ENCODE measurements around the gene PPL. TPM values are rescaled to one million over a fixed set of nuclear protein-coding genes. Genes with fewer than 3 reads are reported as not detected.
"Not testable (repeated sequence)": the region's sequence is repeated elsewhere in the genome, so short reads cannot be mapped to it uniquely, and the experiment has no call there.

Gene PPL, protein sequence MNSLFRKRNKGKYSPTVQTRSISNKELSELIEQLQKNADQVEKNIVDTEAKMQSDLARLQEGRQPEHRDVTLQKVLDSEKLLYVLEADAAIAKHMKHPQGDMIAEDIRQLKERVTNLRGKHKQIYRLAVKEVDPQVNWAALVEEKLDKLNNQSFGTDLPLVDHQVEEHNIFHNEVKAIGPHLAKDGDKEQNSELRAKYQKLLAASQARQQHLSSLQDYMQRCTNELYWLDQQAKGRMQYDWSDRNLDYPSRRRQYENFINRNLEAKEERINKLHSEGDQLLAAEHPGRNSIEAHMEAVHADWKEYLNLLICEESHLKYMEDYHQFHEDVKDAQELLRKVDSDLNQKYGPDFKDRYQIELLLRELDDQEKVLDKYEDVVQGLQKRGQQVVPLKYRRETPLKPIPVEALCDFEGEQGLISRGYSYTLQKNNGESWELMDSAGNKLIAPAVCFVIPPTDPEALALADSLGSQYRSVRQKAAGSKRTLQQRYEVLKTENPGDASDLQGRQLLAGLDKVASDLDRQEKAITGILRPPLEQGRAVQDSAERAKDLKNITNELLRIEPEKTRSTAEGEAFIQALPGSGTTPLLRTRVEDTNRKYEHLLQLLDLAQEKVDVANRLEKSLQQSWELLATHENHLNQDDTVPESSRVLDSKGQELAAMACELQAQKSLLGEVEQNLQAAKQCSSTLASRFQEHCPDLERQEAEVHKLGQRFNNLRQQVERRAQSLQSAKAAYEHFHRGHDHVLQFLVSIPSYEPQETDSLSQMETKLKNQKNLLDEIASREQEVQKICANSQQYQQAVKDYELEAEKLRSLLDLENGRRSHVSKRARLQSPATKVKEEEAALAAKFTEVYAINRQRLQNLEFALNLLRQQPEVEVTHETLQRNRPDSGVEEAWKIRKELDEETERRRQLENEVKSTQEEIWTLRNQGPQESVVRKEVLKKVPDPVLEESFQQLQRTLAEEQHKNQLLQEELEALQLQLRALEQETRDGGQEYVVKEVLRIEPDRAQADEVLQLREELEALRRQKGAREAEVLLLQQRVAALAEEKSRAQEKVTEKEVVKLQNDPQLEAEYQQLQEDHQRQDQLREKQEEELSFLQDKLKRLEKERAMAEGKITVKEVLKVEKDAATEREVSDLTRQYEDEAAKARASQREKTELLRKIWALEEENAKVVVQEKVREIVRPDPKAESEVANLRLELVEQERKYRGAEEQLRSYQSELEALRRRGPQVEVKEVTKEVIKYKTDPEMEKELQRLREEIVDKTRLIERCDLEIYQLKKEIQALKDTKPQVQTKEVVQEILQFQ (N-terminal part only)
- total RNA-seq, result not detected in 2 replicates

GRCh38 chr16:4936991-4937781, at the start of gene PPL:
TSS of gene PPL (minus strand) at chr16:4937148. CDS start at chr16:4937045, 103 bp downstream.
- intact Hi-C loops (cut with micrococcal nuclease), result no loop called here

DNA sequence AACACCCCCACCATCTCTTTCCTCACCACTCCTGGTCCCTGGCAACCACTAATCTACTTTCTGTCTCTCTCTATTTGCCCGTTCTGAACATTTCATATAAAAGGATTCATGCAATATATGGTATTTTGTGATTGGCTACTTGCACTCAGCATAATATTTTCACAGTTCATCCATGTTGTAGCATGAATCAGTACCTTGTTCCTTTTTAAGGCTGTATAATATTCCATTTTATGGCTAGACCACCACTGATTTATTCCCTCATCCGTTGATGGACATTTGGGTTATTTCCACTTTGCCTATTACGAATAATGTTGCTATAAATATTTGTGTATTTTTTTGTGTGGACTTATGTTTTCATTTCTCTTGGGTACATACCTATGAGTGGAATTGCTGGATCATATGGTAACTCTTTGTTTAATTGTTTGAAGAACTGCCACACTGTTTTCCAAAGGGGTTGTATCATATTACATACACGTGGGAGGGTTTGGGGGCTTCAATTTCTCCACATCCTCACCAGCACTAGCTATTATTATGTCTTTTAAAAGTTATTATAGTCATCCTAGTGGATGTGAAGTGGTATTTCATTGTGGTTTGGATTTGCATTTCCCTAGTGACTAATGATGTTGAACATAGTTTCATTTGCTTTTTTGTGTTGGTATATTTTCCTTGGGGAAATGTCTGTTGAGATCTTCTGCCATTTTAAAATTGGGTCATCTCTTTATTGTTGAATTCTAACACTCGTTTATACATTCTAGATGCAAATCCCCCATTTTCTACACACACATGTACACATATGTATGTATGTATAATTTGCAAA, 47.4 kb upstream of the PPL start:
- intact Hi-C loops (cut with micrococcal nuclease), result no loop called here

DNA sequence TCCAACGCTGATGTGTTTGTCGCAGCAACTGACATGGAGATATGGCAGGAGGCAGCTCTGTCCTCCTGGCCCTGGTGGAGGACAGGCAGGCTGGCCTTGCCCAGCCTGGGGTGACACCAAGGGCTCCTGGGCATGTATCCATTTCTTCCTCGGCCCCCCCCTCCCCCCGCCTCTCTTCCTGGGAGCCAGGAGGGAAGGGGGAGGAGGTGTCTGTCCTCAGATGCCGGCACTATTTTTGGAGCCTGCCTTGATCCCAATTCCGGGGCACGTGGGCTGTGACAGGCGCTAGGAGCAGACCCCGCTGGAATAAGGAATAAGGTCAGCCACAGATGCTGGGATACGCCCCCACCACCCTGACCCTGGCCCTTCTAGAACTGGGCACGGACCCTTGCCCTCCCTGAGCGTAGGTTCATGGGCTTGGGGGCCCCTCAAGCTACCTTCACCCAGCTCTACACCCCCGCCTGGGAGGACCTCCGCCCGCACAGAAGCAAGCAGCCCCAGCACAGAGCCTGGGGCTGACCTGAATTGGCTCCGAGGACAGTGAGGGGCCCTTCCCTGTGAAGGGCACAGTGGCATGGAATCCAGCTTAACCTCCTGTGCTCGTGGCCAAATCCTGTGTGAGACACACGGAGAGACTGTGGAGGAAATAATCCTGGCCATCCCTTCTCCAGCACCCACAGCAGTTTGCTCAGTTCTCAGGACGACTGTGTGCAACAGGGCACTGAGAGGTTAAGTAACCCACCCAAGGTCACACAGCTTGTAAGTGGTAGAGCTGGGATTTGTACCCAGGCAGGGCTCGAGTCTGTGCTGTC, 45.3 kb upstream of the PPL start:
- intact Hi-C loops (cut with micrococcal nuclease), result no loop called here

- intact Hi-C loops (cut with micrococcal nuclease), result no loop called here
Measured at GRCh38 chr16:4981473-4981872, 44.5 kb upstream of the PPL start.

DNA sequence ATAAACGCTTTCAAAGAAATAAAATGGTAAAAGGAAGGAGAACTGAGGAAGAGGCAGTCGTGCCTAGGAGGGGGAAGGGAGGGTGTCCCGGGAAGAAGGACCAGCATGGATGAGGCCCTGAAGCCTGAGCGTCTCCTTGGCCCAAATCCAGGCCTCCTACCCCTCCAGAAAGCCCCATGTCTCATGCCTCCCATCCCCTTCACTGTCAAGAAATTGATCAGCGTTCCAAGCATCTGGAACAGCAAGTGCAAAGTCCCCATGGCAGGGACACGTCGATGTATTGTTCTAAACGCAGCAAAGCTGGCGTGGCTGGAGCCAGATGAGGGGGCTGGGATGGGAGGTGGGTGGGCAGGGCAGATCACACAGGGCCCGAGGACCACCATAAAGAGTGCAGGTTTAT, 43.7 kb upstream of the PPL start:
- intact Hi-C loops (cut with micrococcal nuclease), result no loop called here

DNA sequence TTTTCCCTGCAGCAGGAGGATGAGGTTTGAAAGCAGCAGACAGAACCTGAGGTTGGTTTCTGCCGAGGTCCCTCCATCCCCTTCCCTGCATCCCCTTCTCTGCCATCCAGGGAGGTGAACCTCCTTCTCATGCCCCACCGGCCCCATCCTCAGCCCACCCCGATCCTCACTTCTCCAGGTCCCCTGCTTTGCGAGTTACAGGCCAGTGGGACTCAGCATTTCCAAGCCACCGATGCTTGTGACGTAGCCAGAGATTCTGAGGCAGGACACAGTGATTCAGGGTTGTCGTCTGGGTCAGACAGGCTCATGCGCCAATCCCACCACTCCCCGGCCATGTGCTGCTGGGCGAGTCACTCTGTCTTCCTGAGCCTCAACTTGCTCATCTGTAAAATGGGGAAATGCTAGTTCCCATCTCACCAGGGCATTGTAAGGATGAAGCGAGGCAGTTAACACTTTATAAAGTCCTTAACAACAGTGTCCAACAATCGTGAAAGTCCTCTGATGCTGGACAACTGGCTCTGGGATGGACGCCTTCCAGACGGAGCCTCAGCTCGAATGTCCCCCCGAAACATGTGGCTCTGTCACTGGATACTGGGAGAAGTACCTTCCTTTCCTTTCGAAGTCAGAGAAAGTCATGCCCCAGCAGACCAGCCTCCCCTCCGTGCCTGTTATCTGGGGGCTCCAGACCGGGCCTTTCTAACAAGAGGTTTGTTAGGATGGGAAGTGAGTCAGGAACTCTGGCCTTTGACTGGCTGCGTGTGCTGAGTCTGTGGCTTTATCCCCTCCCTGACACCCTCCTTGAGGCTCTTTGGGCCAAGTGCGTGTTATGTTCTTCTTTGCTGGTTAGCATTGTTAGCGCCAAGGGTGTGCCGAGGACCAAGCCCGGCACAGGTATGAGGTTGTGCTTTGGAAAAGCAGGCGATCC, 43.0 kb upstream of the PPL start:
- intact Hi-C loops (cut with micrococcal nuclease), result no loop called here

DNA sequence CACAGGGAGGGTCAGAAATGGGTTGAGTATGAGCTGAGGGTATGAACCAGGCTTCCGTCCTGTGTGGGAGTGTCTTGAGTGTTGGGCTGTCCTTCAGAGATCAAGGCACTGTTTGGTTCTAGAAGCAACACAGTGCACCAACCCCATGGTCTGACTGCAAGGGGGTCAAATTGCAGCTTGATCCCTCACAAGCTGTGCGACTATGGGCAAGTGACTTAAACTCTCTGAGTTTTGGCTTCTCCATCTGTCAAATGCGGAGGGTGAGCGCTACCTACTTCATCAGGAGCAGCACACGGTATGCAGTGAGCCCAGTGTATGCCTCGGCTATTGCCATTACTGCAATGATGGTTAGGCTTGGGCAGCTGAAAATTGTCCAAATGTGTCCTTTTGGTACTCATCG, 42.2 kb upstream of the PPL start:
- intact Hi-C loops (cut with micrococcal nuclease), result no loop called here

GRCh38 chr16:4976611-4977145, 39.7 kb upstream of the PPL start:
- intact Hi-C loops (cut with micrococcal nuclease), result no loop called here

DNA sequence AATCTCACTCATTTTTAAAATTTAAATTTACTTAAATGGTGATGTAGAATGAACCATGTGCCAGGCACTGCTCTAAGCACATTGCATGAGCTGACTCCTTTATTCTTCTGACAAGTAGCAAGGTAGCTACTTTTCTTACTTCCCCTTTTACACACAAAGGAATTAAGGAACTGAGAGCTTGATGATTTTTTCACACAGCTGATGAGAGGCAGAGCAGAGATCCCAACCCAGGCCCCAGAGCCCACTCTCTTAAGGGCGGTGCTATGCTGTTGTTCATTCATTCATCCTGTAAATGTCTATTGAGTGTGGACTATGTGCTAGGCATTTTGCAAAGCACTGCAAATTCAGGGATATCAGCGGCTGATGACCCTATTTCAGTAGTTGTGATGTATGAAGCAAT, 39.1 kb upstream of the PPL start:
- intact Hi-C loops (cut with micrococcal nuclease), result no loop called here

- intact Hi-C loops (cut with micrococcal nuclease), result no loop called here
Measured at GRCh38 chr16:4972938-4973587, 36.1 kb upstream of the PPL start.

DNA sequence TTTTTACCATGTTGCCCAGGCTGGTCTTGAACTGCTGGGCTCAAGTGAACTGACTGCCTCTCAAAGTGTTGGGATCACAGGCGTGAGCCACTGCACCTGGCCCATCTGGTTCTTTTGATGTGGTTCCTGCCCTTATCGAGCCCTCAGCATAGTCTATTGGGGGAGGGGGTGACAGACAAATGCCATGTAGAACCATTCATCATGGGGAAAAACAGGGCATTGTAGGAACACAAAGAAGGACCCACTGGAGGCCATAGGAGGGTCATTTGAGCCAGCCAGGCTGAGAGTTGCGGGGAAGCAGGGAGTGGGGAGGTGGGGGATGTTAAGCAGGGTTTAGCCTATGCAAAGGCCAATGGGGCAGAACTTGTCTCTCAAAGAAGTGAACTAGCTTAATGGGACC, 33.1 kb upstream of the PPL start:
- intact Hi-C loops (cut with micrococcal nuclease), result no loop called here

- intact Hi-C loops (cut with micrococcal nuclease), result no loop called here
Measured at GRCh38 chr16:4968879-4969483, 32.0 kb upstream of the PPL start.

- intact Hi-C loops (cut with micrococcal nuclease), result not testable (repeated sequence)
Measured at GRCh38 chr16:4968278-4968677, 31.3 kb upstream of the PPL start.

- intact Hi-C loops (cut with micrococcal nuclease), result no loop called here
Measured at GRCh38 chr16:4966736-4967453, 29.9 kb upstream of the PPL start.

DNA sequence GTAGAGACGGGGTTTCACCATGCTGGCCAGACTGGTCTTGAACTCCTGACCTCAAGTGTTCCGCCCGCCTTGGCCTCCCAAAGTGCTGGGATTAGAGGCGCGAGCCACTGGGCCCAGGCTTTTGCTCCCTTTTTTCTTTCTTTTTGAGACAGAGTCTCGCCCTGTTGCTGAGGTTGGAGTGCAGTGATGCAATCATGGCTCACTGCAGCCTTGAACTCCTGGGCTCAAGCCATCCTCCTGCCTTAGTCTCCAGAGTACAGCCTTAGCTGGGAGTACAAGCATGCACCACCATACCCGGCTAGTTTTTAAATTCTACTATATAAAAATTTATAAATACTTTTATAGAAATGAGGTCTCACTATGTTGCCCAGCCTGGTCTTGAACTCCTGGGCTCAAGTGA, 26.6 kb upstream of the PPL start:
- intact Hi-C loops (cut with micrococcal nuclease), result not testable (repeated sequence)

- intact Hi-C loops (cut with micrococcal nuclease), result no loop called here
Measured at GRCh38 chr16:4962716-4963115, 25.8 kb upstream of the PPL start.

Measured in T-helper 1 cell treated with Interleukin-12 subunit alpha and Interleukin-12 subunit beta and Interleukin-4 antibody, amounts not matched to agents 30 ng/mL and 1 ng/mL, for 36 hours (primary cell).